Activated CD4-positive, CD25-positive, alpha-beta regulatory T cell treated with anti-CD3 and anti-CD28 coated beads, Interleukin-2, amount 50 U/mL, for 16 hours (primary cell): ENCODE measurements around the gene ATP13A3.

Experiments used
- DNase-seq: peaks from one replicate; pipeline ENCODE4 v3.0.0-alpha.2; 2020; ENCODE audit warnings: low read depth, low spot score

ATP13A3 gene

GRCh38 chr3:194440756-194441155 is 46.0 kb downstream of the ATP13A3 start:
- DNase-seq, result no peak

GRCh38 chr3:194439881-194440550 is 46.8 kb downstream of the ATP13A3 start:
- no peak for DNase-seq

- no peak for DNase-seq
Observed at GRCh38 chr3:194434503-194434902, 52.3 kb downstream of the ATP13A3 start.

GRCh38 chr3:194431554-194431953 is 55.2 kb downstream of the ATP13A3 start:
- DNase-seq, result no peak

DNA sequence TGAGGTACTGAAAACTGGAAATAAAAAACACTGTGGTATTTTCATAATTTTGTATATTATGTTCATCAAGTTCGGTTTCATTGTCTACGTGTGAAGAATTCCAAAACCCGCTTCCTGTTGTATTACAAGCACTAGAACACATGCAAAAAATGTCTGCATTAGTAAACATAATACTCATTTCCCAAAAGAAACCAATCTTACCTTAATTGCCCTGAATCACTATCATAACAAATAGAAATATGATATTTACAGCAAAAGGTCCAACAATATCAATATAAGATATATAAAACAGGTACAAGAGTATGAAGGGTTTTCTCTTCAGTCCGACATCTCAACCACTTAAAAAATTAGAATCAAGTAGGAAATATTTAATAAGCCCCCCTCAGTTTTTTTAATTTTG is 61.4 kb downstream of the ATP13A3 start:
- DNase-seq, result no peak

DNA sequence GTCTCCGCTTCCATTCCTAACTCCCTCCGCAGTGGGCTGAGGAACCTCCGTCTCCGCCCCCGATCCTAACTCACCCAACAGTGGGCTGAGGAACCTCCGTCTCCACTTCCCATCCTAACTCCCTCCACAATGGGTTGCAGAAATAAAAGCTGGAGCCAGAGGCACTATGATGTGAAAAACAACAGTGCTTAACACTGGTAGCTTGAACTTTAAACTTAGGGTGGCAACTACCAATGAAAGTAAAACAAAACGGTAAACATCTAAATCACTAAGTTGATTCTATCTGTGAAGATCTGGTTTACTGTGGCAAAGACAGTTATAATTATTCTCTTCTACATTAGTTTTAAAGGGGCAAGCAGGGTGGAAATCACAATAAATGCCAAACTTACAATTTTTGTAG is 61.8 kb downstream of the ATP13A3 start:
- DNase-seq, result no peak

- no peak for DNase-seq
Observed at GRCh38 chr3:194424373-194424772, 62.4 kb downstream of the ATP13A3 start.

GRCh38 chr3:194423317-194423716 is 63.5 kb downstream of the ATP13A3 start:
- no peak for DNase-seq

DNA sequence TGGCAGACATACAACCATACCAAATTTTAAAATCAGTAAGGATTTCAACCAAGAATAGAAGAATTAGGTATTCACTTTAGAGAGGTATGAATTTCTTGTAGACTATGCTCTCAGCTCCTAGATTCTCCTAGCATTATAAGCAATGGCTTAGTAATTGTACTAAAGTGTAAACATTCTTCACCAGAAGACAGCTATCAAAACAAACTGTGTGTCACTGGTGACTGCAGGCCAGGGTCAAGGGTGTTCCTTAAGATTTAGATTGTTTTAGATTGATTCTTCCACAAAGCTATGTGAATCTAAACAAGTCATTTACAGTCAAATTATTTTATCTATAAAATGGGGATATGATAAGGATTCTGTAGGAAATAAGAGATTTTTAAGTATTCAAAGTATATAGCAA is 64.6 kb downstream of the ATP13A3 start:
- no peak for DNase-seq

- no peak for DNase-seq
Observed at GRCh38 chr3:194418671-194419070, 68.1 kb downstream of the ATP13A3 start.

- no peak for DNase-seq
Observed at GRCh38 chr3:194407423-194407822, 79.4 kb downstream of the ATP13A3 start.

- no peak for DNase-seq
Observed at GRCh38 chr3:194405766-194406165, 81.0 kb downstream of the ATP13A3 start.

DNA sequence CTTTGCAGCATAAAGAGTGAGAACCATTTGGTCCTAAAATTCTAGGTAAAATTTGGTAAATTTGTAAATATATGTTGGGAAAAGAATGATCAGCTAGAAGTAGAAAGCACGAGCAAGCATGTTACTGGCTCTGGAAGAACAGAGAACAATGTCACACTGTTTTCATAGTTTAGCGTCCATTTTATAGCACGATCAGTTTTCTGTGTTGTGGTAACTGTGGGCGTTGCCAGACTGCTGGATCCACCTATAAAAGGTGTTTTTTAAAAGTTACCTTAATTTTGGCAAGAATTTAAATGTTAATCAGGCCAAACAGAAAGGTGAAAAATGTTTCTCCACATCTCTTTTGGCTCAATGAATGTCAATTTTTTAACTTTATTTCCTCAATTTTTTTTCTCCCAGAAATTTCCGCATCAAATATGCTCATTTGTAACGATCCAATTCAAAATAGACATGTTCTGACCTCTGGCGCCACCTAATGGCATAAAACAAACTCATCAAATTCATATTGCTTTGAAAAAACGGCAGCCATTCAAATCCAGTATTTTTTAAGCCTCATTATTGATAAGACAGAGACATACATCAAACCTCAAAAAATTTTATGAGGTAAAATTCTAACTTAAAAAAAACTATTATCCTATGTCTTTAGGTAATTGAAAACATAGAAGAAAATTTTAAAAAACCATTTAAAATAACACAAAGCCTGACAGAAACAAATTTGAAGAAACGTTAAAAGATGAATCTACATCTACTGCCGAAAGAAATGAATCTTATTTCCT is 82.2 kb downstream of the ATP13A3 start:
- no peak for DNase-seq

- DNase-seq, result no peak
Observed at GRCh38 chr3:194401868-194402329, 84.9 kb downstream of the ATP13A3 start.

GRCh38 chr3:194401346-194401745 is 85.5 kb downstream of the ATP13A3 start:
- DNase-seq, result no peak

DNA sequence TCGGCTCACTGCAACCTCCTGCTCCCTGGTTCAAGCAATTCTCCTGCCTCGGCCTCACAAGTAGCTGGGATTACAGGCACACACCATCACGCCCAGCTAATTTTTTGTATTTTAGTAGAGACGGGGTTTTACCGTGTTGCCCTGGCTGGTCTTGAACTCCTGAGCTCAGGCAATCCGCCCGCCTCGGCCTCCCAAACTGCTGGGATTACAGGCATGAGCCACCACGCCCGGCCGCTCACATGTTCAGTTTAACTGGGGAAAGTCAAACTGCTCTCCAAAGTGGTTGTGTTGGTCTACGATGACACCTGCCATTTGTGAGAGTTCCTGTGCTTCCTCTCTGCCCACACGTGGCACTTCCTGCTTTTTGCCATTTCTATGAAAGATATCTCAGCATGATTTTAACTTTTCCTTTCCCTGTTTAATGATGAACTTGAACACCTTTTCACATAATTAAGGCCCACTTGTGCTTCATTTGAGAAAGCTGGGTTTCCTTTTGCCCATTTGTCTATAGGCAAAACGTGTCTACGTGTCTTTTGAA is 86.9 kb downstream of the ATP13A3 start:
- no peak for DNase-seq

DNA sequence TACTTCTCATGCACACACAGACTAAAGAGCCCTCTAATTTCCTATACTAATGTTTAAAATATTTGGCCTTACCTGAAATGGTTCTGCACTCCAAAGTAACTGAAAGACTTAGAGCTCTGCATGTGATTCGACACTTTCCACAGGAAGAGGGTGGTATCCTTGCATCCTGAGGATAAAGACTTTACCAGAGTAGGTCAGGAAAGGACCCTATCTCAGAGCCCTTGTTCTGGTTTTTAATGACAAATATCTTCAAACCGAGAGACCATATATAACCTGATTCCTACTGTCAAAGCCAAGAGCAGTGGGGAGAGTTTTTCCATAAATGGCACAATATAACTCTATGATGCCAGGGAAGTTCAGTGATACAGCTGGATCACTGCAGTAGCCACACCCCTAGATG is 87.6 kb downstream of the ATP13A3 start, which contains the start of gene GP5:
Gene GP5 (minus strand): TSS at position 101 of the 400 bp plus-strand sequence. CDS start 984 bp downstream, outside the sequence.
- DNase-seq, result no peak

- no peak for DNase-seq
Observed at GRCh38 chr3:194397757-194398312, 89.0 kb downstream of the ATP13A3 start.

DNA sequence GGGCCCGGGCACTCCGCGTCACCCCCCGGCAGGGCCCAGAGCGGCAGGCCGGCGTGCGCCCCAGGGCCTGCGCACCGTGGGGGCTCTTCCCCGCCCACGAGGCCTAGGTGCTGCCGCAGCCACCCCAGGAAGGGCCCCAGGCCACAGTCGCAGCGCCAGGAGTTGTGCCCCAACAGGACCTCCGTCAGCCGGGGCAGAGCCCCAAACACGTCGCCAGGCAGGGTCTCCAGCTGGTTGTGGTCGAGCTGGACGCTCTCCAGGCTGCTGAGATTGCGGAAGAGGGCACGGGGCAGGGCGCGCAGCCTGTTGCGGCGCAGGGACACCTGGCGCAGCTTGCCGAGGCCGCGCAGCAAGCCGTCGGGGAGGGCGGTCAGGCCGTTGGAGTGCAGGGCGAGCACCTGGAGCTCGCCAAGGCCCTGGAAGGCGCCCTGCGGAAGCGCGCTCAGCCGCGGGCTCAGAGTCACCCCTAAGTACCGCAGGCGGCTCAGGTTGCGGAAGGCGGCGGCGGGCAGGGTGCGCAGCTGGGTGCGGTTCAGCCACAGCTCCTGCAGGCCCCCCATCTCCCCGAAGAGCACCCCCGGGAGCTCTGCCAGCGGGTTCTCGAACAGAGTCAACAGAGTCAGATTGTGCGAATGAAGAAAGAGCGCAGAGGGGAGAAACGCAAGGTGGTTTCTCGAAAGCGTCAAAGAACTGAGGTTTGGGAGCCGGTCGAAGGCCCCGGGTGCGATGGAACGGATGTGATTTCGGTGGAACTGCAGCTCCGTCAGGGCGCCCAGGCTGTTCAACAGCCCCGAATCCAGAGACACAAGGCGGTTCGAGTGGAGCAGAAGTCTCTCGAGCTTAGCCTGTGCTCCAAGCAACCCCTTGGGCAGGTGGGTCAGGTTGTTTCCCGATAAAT is 89.7 kb downstream of the ATP13A3 start:
- DNase-seq, result no peak

DNA sequence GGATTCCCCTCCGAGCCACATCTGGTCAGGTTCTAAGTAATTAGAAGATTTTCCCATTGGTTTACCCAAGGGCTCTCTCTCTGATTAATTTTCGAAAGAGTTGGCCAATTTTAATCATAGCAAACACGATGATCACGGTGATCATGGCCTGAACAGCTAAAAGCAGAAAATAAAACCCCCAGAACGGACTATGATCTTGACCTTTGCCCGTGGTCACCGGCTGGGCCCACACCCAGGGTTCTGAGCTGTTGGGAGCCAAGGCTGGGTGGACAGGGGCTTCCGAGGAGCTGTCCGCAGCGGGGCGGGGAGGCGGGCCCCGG is 90.3 kb downstream of the ATP13A3 start:
- DNase-seq, result no peak

- no peak for DNase-seq
Observed at GRCh38 chr3:194395778-194396538, 90.8 kb downstream of the ATP13A3 start.
